ENCODE measurements around the gene AKR1C4. TPM values are rescaled to one million over a fixed set of nuclear protein-coding genes. Genes with fewer than 3 reads are reported as not detected.
"Not testable (repeated sequence)": the region's sequence is repeated elsewhere in the genome, so short reads cannot be mapped to it uniquely, and the experiment has no call there.

The AKR1C4 gene
- total RNA-seq, 2 donors from 2014 or later: not detected

GRCh38 chr10:5163487-5163886, 33.1 kb upstream of the AKR1C4 start:
- Histone ChIP-seq H3K36me3 (no peaks in the 10 kb centered on the region), H3K9me3 (peaks cover 4% of the 10 kb centered on the region), H3K27me3 (replicated peaks; ENCODE audit: insufficient read depth) (no peaks in the 10 kb centered on the region), H3K4me1 (replicated peaks) (no peaks in the 10 kb centered on the region), H3K4me3 (no peak overlapping the region), H3K27ac (no peak overlapping the region)
- TF ChIP-seq POLR2AphosphoS5 (IDR thresholded peaks at IDR 0.05) (no peak), CTCF (IDR thresholded peaks at IDR 0.05) (no peak)
- intact Hi-C loops (cut with DNase I): no loop called here
- no peak for DNase-seq (ENCODE audit: low spot score)
- 79% methylated on average over 2 of the region's 2 CpGs for WGBS

- Histone ChIP-seq H3K27me3 (replicated peaks; ENCODE audit: insufficient read depth) (no peaks in the 10 kb centered on the region), H3K9me3 (peaks cover 4% of the 10 kb centered on the region), H3K4me3 (no peak overlapping the region), H3K27ac (no peak overlapping the region), H3K4me1 (replicated peaks) (no peaks in the 10 kb centered on the region), H3K36me3 (no peaks in the 10 kb centered on the region)
- TF ChIP-seq POLR2A (IDR thresholded peaks at IDR 0.05) (no peak), CTCF (IDR thresholded peaks at IDR 0.05) (no peak), POLR2AphosphoS5 (IDR thresholded peaks at IDR 0.05) (no peak)
- WGBS: 0% methylated on average over 1 of the region's 1 CpG
- no peak for DNase-seq (ENCODE audit: low spot score)
- intact Hi-C loops (cut with DNase I): no loop called here
These were observed 30.9 kb upstream of the AKR1C4 start for GRCh38 chr10:5165738-5166137.

- WGBS: 68% methylated on average over 5 of the region's 5 CpGs
- H3K9me3 ChIP-seq: peaks cover 4% of the 10 kb centered on the region
- TF ChIP-seq POLR2AphosphoS5 (IDR thresholded peaks at IDR 0.05): no peak
- TF ChIP-seq POLR2A (IDR thresholded peaks at IDR 0.05): no peak
- TF ChIP-seq CTCF (IDR thresholded peaks at IDR 0.05): no peak
- no peaks in the 10 kb centered on the region for H3K27me3 ChIP-seq (replicated peaks; ENCODE audit: insufficient read depth)
- H3K27ac ChIP-seq: no peak overlapping the region
- no peak overlapping the region for H3K4me3 ChIP-seq
- no peaks in the 10 kb centered on the region for H3K4me1 ChIP-seq (replicated peaks)
- no peak for DNase-seq (ENCODE audit: low spot score)
- intact Hi-C loops (cut with DNase I): no loop called here
- no peaks in the 10 kb centered on the region for H3K36me3 ChIP-seq
These were observed 27.7 kb upstream of the AKR1C4 start for GRCh38 chr10:5168897-5169420.

- intact Hi-C loops (cut with DNase I); DNase-seq (ENCODE audit: low spot score); H3K4me3 ChIP-seq; H3K27ac ChIP-seq; H3K36me3 ChIP-seq; H3K9me3 ChIP-seq; H3K27me3 ChIP-seq (replicated peaks; ENCODE audit: insufficient read depth); H3K4me1 ChIP-seq (replicated peaks): not testable (repeated sequence)
- WGBS: 92% methylated on average over 3 of the region's 3 CpGs
These were observed 21.1 kb upstream of the AKR1C4 start for GRCh38 chr10:5175581-5175980.

GRCh38 chr10:5180503-5180902, 16.1 kb upstream of the AKR1C4 start:
- 81% methylated on average over 12 of the region's 12 CpGs for WGBS
- H3K4me1 ChIP-seq (replicated peaks); intact Hi-C loops (cut with DNase I): not testable (repeated sequence)

GRCh38 chr10:5183923-5184322, 12.7 kb upstream of the AKR1C4 start:
- H3K36me3 ChIP-seq: no peaks in the 10 kb centered on the region
- no peaks in the 10 kb centered on the region for H3K4me1 ChIP-seq (replicated peaks)
- WGBS: 90% methylated on average over 2 of the region's 2 CpGs
- TF ChIP-seq POLR2AphosphoS5 (IDR thresholded peaks at IDR 0.05): no peak
- TF ChIP-seq CTCF (IDR thresholded peaks at IDR 0.05): no peak
- TF ChIP-seq POLR2A (IDR thresholded peaks at IDR 0.05): no peak
- H3K4me3 ChIP-seq: no peak overlapping the region
- no peaks in the 10 kb centered on the region for H3K27me3 ChIP-seq (replicated peaks; ENCODE audit: insufficient read depth)
- intact Hi-C loops (cut with DNase I): no loop called here
- no peak for DNase-seq (ENCODE audit: low spot score)
- H3K27ac ChIP-seq: no peak overlapping the region
- no peaks in the 10 kb centered on the region for H3K9me3 ChIP-seq

More at GRCh38 chr10:5180503-5180902, 16.1 kb upstream of the AKR1C4 start:
- not testable (repeated sequence) for H3K4me3 ChIP-seq; H3K36me3 ChIP-seq; H3K27ac ChIP-seq; H3K27me3 ChIP-seq (replicated peaks; ENCODE audit: insufficient read depth); H3K9me3 ChIP-seq; DNase-seq (ENCODE audit: low spot score)
